ENCODE measurements around the gene IL27RA. TPM values are rescaled to one million over a fixed set of nuclear protein-coding genes. Genes with fewer than 3 reads are reported as not detected.

The IL27RA gene
- total and polyA plus RNA-seq, 2 donors (not counting 3 experiments of a cell fraction or from before 2014, with no cell fraction given), result 1.6 to 4.5 TPM

DNA sequence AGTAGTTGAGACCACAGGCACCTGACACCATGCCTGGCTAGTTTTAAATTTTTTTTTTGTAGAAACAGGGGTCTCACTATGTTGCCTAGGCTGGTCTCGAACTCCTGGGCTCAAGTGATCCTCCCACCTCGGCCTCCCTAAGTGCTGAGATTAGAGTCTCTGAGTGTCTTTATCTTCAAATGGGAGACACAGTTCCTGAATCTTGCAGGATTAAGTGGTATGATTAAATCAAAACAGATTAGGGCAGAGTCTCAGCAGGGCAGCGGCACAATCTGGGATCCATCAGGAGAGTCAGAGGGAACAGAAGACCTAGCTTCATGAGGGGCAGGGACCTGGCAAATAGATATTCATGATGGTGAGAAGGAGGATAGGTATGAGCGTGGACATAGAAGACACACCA, 2.7 kb upstream of the IL27RA start:
- no TSS peak for BruUV-seq (replicated peaks)
- peaks cover 0 to 7% of the 10 kb centered on the region in 2 experiments for H3K27me3 ChIP-seq (ENCODE audit: control insufficient read depth in 2 of 2, insufficient read depth in 2 of 2, low read length in 2 of 2)
- no peak overlapping the region for H3K4me3 ChIP-seq (replicated peaks in 1 of 3; ENCODE audit: insufficient read depth in 1 of 3, low read depth in 1 of 3, low read length in 3 of 3)
- FAIRE-seq (no peak), DNase-seq (ENCODE audit: low read depth, low spot score) (no peak)
- H2AFZ ChIP-seq (ENCODE audit: low read depth, low read length), result no peak overlapping the region
- H3K9ac ChIP-seq (replicated peaks; ENCODE audit: extremely low read depth, insufficient read depth, low read length), result no peak overlapping the region
- H3K4me2 ChIP-seq (ENCODE audit: insufficient read depth, low read length), result no peak overlapping the region
- CTCF ChIA-PET, result interaction anchor here (0.9 to 1.7 kb wide), 2 partner anchors 30 to 44 kb away, joined by 3 to 5 read pairs; no protein-coding TSS in a partner anchor
- no peaks in the 10 kb centered on the region for H3K36me3 ChIP-seq (ENCODE audit: control insufficient read depth in 2 of 2, extremely low read depth in 1 of 2, insufficient read depth in 2 of 2, low read length in 2 of 2)
- H4K20me1 ChIP-seq (replicated peaks; ENCODE audit: control insufficient read depth, extremely low read depth, insufficient read depth, low read length), result no peaks in the 10 kb centered on the region
- dilution Hi-C loops (cut with MboI; ENCODE audit: extremely low pct_ligation_motif_present, low sequenced_read_pairs) (no loop called here), intact Hi-C loops (cut with micrococcal nuclease) (no loop called here)
- POLR2A ChIA-PET, result no interaction called here
- H3K4me1 ChIP-seq (ENCODE audit: control insufficient read depth, extremely low read depth, insufficient read depth, low read length), result peaks cover 7% of the 10 kb centered on the region
- TF ChIP-seq JUN (IDR thresholded peaks at IDR 0.05; ENCODE audit: borderline replicate concordance, insufficient read depth, insufficient read length, low read depth) (no peak), POLR2A (IDR thresholded peaks at IDR 0.05; ENCODE audit: low read depth, low read length) (no peak)
- H3K79me2 ChIP-seq (ENCODE audit: control insufficient read depth, insufficient read depth, low read length), result no peaks in the 10 kb centered on the region
- no peak overlapping the region for H3K27ac ChIP-seq (ENCODE audit: insufficient read depth, low read depth, low read length)
- H3K9me3 ChIP-seq (replicated peaks; ENCODE audit: control insufficient read depth, insufficient read depth, low read length), result no peaks in the 10 kb centered on the region
- H3K9me1 ChIP-seq (replicated peaks; ENCODE audit: control insufficient read depth, extremely low read depth, insufficient read depth, low read length), result no peaks in the 10 kb centered on the region

DNA sequence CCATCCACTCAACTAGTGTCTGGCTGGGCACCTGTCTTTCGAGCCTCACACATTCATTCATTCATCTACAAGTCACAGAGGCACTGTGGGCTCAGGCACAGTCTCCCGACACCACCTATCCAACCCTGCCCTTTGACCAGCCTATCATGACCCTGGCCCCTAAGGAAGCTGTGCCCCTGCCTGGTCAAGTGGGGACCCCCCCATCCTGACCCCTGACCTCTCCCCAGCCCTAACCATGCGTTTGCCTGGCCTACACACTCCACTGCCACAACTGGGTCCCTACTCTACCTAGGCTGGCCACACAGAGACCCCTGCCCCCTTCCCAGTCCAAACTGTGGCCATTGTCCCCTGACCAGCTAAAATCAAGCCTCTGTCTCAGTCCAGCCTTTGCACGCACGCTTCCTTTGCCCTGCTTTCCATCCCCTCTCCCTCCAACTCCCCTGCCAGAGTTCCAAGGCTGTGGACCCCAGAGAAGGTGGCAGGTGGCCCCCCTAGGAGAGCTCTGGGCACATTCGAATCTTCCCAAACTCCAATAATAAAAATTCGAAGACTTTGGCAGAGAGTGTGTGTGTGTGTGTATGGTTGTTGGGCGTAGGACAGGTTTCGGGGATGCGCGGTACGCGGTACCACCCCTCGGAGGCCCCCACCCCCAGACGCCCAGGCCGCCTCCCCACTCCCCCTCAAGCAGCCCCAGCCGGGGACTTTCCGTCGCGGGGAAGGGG, 404 bp upstream of the IL27RA start:
- H3K4me2 ChIP-seq (ENCODE audit: insufficient read depth, low read length), result no peak overlapping the region
- intact Hi-C loops (cut with micrococcal nuclease), result loop anchor here (5.0 kb wide), 1 partner anchor 124 kb away; the partner anchor contains the start of genes BRME1 and CC2D1A

More for the DNA sequence above, 404 bp upstream of the IL27RA start:
- DNase-seq (ENCODE audit: low read depth, low spot score) (no peak), FAIRE-seq (no peak)
- Histone ChIP-seq H3K36me3 (ENCODE audit: control insufficient read depth in 2 of 2, extremely low read depth in 1 of 2, insufficient read depth in 2 of 2, low read length in 2 of 2) (no peaks in the 10 kb centered on the region), H3K4me1 (ENCODE audit: control insufficient read depth, extremely low read depth, insufficient read depth, low read length) (peaks cover 6% of the 10 kb centered on the region), H3K9me3 (replicated peaks; ENCODE audit: control insufficient read depth, insufficient read depth, low read length) (no peaks in the 10 kb centered on the region), H3K9me1 (replicated peaks; ENCODE audit: control insufficient read depth, extremely low read depth, insufficient read depth, low read length) (no peaks in the 10 kb centered on the region), H3K27me3 (ENCODE audit: control insufficient read depth in 2 of 2, insufficient read depth in 2 of 2, low read length in 2 of 2) (peaks cover 0 to 7% of the 10 kb centered on the region in 2 experiments), H3K27ac (ENCODE audit: insufficient read depth, low read depth, low read length) (no peak overlapping the region), H3K79me2 (ENCODE audit: control insufficient read depth, insufficient read depth, low read length) (no peaks in the 10 kb centered on the region), H2AFZ (ENCODE audit: low read depth, low read length) (peak overlapping the region; percentile 99), H3K9ac (replicated peaks; ENCODE audit: extremely low read depth, insufficient read depth, low read length) (no peak overlapping the region), H4K20me1 (replicated peaks; ENCODE audit: control insufficient read depth, extremely low read depth, insufficient read depth, low read length) (no peaks in the 10 kb centered on the region), H3K4me3 (replicated peaks in 1 of 3; ENCODE audit: insufficient read depth in 1 of 3, low read depth in 1 of 3, low read length in 3 of 3) (peak overlapping the region in 2 of 3 experiments; percentile 58 to 61)
- ChIA-PET CTCF (interaction anchor here (0.6 to 3.1 kb wide), 38 partner anchors 7 to 154 kb away, joined by 3 to 29 read pairs (median 4); partner anchors contain the start of genes DCAF15, MISP3, NANOS3 and RFX1), POLR2A (no interaction called here)
- dilution Hi-C loops (cut with MboI; ENCODE audit: extremely low pct_ligation_motif_present, low sequenced_read_pairs), result no loop called here
- BruUV-seq (replicated peaks), result no TSS peak
- TF ChIP-seq MYC (IDR thresholded peaks at IDR 0.05; ENCODE audit: low read depth, low read length), result no peak
- TF ChIP-seq GATA2 (IDR thresholded peaks at IDR 0.05; ENCODE audit: insufficient read depth, insufficient read length, low read depth, low read length), result no peak
- no peak for TF ChIP-seq POLR2A (IDR thresholded peaks at IDR 0.05; ENCODE audit: low read depth, low read length)
- TF ChIP-seq EZH2 (IDR thresholded peaks at IDR 0.05; ENCODE audit: borderline replicate concordance, low read depth, low read length, severe bottlenecking), result no peak
- no peak for TF ChIP-seq FOS (IDR thresholded peaks at IDR 0.05; ENCODE audit: borderline replicate concordance, insufficient read depth, low read length)
- no peak for TF ChIP-seq JUN (IDR thresholded peaks at IDR 0.05; ENCODE audit: borderline replicate concordance, insufficient read depth, insufficient read length, low read depth)
- TF ChIP-seq, protein P1, sequence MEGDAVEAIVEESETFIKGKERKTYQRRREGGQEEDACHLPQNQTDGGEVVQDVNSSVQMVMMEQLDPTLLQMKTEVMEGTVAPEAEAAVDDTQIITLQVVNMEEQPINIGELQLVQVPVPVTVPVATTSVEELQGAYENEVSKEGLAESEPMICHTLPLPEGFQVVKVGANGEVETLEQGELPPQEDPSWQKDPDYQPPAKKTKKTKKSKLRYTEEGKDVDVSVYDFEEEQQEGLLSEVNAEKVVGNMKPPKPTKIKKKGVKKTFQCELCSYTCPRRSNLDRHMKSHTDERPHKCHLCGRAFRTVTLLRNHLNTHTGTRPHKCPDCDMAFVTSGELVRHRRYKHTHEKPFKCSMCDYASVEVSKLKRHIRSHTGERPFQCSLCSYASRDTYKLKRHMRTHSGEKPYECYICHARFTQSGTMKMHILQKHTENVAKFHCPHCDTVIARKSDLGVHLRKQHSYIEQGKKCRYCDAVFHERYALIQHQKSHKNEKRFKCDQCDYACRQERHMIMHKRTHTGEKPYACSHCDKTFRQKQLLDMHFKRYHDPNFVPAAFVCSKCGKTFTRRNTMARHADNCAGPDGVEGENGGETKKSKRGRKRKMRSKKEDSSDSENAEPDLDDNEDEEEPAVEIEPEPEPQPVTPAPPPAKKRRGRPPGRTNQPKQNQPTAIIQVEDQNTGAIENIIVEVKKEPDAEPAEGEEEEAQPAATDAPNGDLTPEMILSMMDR (IDR thresholded peaks at IDR 0.05; ENCODE audit: extremely low read depth in 1 of 2, insufficient read depth in 1 of 2, low read depth in 1 of 2, low read length in 2 of 2), result no peak
- TF ChIP-seq, protein P2, sequence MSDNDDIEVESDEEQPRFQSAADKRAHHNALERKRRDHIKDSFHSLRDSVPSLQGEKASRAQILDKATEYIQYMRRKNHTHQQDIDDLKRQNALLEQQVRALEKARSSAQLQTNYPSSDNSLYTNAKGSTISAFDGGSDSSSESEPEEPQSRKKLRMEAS (IDR thresholded peaks at IDR 0.05; ENCODE audit: insufficient read depth, insufficient read length), result no peak
- no peak for TF ChIP-seq POLR2AphosphoS5 (IDR thresholded peaks at IDR 0.05; ENCODE audit: insufficient read depth, low read depth, low read length)

Data from endothelial cell of umbilical vein (primary cell).